Panc1 (cell line): ENCODE measurements around the gene FIGNL2. TPM values are rescaled to one million over a fixed set of nuclear protein-coding genes. Genes with fewer than 3 reads are reported as not detected.
"Not testable (repeated sequence)": the region's sequence is repeated elsewhere in the genome, so short reads cannot be mapped to it uniquely, and the experiment has no call there.

Experiments used
- ATAC-seq: fragments of 200-7000 bp; cut with Tn5 transposase; 2 replicates; pipeline ENCODE4 v1.9.1; 2020; ENCODE audit warnings: mild to moderate bottlenecking, moderate library complexity
- BruUV-seq: library from RNA; stranded (reverse); fragments of 400-500 nt; replicated peaks from 2 replicates; lab custom pipeline; 2021; lab: Mats Ljungman, UMichigan
- CTCF ChIA-PET: fragments of 300-600 bp; sonication (Branson Sonifier 250); formaldehyde crosslinking; loops from one replicate; lab custom pipeline; 2022; ENCODE audit warnings: antibody characterized with exemption; lab: Charles Lee
- POLR2A ChIA-PET: fragments of 300-600 bp; sonication (Branson Sonifier 250); formaldehyde crosslinking; loops from one replicate; lab custom pipeline; 2022; ENCODE audit warnings: antibody characterized with exemption; lab: Charles Lee
- DNase-seq: peaks from one replicate; pipeline ENCODE4 v3.0.0-alpha.2; 2010; ENCODE audit warnings: low read depth, low spot score
- H3K27ac ChIP-seq: 2 replicates; pipeline ENCODE4 v1.5.1; 2011; ENCODE audit warnings: mild to moderate bottlenecking, low read length, inconsistent platforms
- H3K27me3 ChIP-seq: fragments of 200-500 bp; sonication (Bioruptor generic); 2 replicates; pipeline ENCODE4 v1.6.0; 2014; ENCODE audit warnings: low read length, inconsistent platforms; ENCODE audit not compliant: control insufficient read depth, insufficient read depth
- H3K36me3 ChIP-seq: fragments of 200-500 bp; sonication (Bioruptor generic); 2 replicates; pipeline ENCODE4 v1.5.1; 2014; ENCODE audit warnings: inconsistent platforms, mild to moderate bottlenecking, low read length, moderate library complexity; ENCODE audit not compliant: control insufficient read depth, insufficient read depth
- H3K4me1 ChIP-seq: 2 replicates; pipeline ENCODE4 v1.5.1; 2011; ENCODE audit warnings: inconsistent platforms, mild to moderate bottlenecking, low read length, moderate library complexity; ENCODE audit not compliant: control insufficient read depth, insufficient read depth
- H3K4me3 ChIP-seq, 2 experiments: 2 replicates each; pipeline ENCODE4 v1.5.1; 2011 to 2012; ENCODE audit warnings: low read depth in 2 of 2, low read length in 2 of 2, mild to moderate bottlenecking in 2 of 2, inconsistent platforms in 1 of 2, moderate library complexity in 1 of 2
- H3K9me3 ChIP-seq: fragments of 200-500 bp; sonication (Bioruptor generic); 2 replicates; pipeline ENCODE4 v1.5.1; 2014; ENCODE audit warnings: low read depth, mild to moderate bottlenecking, inconsistent platforms, low read length, moderate library complexity; ENCODE audit not compliant: control insufficient read depth, insufficient read depth
- CTCF ChIP-seq: fragments of 450-650 bp; IDR thresholded peaks from 2 replicates; pipeline ENCODE4 v1.5.1; 2017; ENCODE audit warnings: mild to moderate bottlenecking
- POLR2AphosphoS5 ChIP-seq: IDR thresholded peaks from 2 replicates; pipeline ENCODE4 v1.6.1; 2012; ENCODE audit warnings: mild to moderate bottlenecking, low read depth, low read length, moderate library complexity
- REST ChIP-seq, 2 experiments: IDR thresholded peaks; 2 replicates each; pipeline ENCODE4 v1.6.1; 2011 to 2012; ENCODE audit warnings: low read depth in 2 of 2, control low read depth in 1 of 2, low read length in 1 of 2, mild to moderate bottlenecking in 1 of 2, moderate library complexity in 1 of 2; ENCODE audit not compliant: insufficient read depth in 1 of 2
- SIN3A ChIP-seq: IDR thresholded peaks from 2 replicates; pipeline ENCODE4 v1.6.1; 2012; ENCODE audit warnings: low read depth, mild to moderate bottlenecking, low read length, moderate library complexity, borderline replicate concordance; ENCODE audit not compliant: insufficient read depth
- TCF7L2 ChIP-seq: IDR thresholded peaks from 2 replicates; pipeline ENCODE4 v1.6.1; 2011; ENCODE audit warnings: mild to moderate bottlenecking, low read depth, low read length, inconsistent platforms
- in situ Hi-C: cut with HindIII; loops from 2 replicates; pipeline ENCODE4 v1.10.0; 2016; ENCODE audit warnings: low sequenced_read_pairs, low pct_unique_long_range_greater_than_20kb
- intact Hi-C: fragments of 100-400 bp; cut with micrococcal nuclease; formaldehyde crosslinking; loops from one replicate; pipeline ENCODE4 v1.10.0; 2022; ENCODE audit not compliant: unreplicated experiment
- total RNA-seq: library from RNA; stranded (reverse); gene quantifications from one replicate; pipeline ENCODE4 v1.2.1, GENCODE V29; 2021; ENCODE audit not compliant: unreplicated experiment

Gene FIGNL2
- total RNA-seq, 1 experiment from 2014 or later, result 0.23 TPM

- CTCF ChIA-PET, result no interaction called here
- intact Hi-C loops, result no loop called here
- peaks cover 3% of the 10 kb centered on the region; the same call in 1 of the 2 replicates for H3K27me3 ChIP-seq
- no peak for DNase-seq
- no TSS peak for BruUV-seq
- no peaks in the 10 kb centered on the region for H3K9me3 ChIP-seq
- no peaks in the 10 kb centered on the region for H3K36me3 ChIP-seq
- POLR2A ChIA-PET, result no interaction called here
- no peak for TF ChIP-seq POLR2AphosphoS5
- TF ChIP-seq CTCF, result no peak
- TF ChIP-seq REST (IDR thresholded peaks at IDR 0.05; ENCODE audit: insufficient read depth in 1 of 2, low read depth in 2 of 2, low read length in 1 of 2), result no peak
- TF ChIP-seq SIN3A, result no peak
- no peak for TF ChIP-seq TCF7L2
- in situ Hi-C loops, result no loop called here
- H3K27ac ChIP-seq, result no peak overlapping the region
- ATAC-seq, result no peak
- no peak overlapping the region for H3K4me3 ChIP-seq
- H3K4me1 ChIP-seq, result no peaks in the 10 kb centered on the region
Observed at GRCh38 chr12:51833448-51834227, 14.9 kb downstream of the FIGNL2 start.

- no peaks in the 10 kb centered on the region for H3K4me1 ChIP-seq
- H3K36me3 ChIP-seq, result no peaks in the 10 kb centered on the region
- H3K27ac ChIP-seq, result no peak overlapping the region
- intact Hi-C loops (no loop called here), in situ Hi-C loops (no loop called here)
- no peak overlapping the region for H3K4me3 ChIP-seq
- no peaks in the 10 kb centered on the region for H3K9me3 ChIP-seq
- ChIA-PET CTCF (no interaction called here), POLR2A (no interaction called here)
- no peak for TF ChIP-seq TCF7L2
- TF ChIP-seq SIN3A, result no peak
- TF ChIP-seq CTCF, result no peak
- TF ChIP-seq REST (IDR thresholded peaks at IDR 0.05; ENCODE audit: insufficient read depth in 1 of 2, low read depth in 2 of 2, low read length in 1 of 2), result no peak
- DNase-seq, result no peak
- no peak for ATAC-seq
- BruUV-seq, result no TSS peak
- H3K27me3 ChIP-seq, result peaks cover 3% of the 10 kb centered on the region; the same call in 1 of the 2 replicates
Observed at GRCh38 chr12:51832354-51833107, 16.0 kb downstream of the FIGNL2 start.

GRCh38 chr12:51831817-51832216, 16.7 kb downstream of the FIGNL2 start:
- H3K27ac ChIP-seq, H3K4me1 ChIP-seq, ATAC-seq, H3K27me3 ChIP-seq, POLR2A ChIA-PET, CTCF ChIA-PET, BruUV-seq, intact Hi-C loops, H3K9me3 ChIP-seq, DNase-seq, H3K4me3 ChIP-seq, in situ Hi-C loops, H3K36me3 ChIP-seq: not testable (repeated sequence)
